Upper lobe of left lung (tissue), 6 donors: ENCODE data around the gene UGT1A5. TPM values are rescaled to one million over a fixed set of nuclear protein-coding genes. Genes with fewer than 3 reads are reported as not detected.
"Not testable (repeated sequence)": the region's sequence is repeated elsewhere in the genome, so short reads cannot be mapped to it uniquely, and the experiment has no call there.

Experiments used
- ATAC-seq, 2 donors: fragments of 200-7000 bp; cut with Tn5 transposase; one replicate each; pipeline ENCODE4 v1.9.1; 2022; ENCODE audit warnings: mild to moderate bottlenecking in 2 of 2, moderate library complexity in 2 of 2; ENCODE audit not compliant: low FRiP score in 2 of 2
- DNase-seq, 2 donors: peaks; one replicate each; pipeline ENCODE4 v3.0.0-alpha.2; 2019 to 2020
- H3K27ac ChIP-seq, 4 donors: fragments of 200-600 bp; sonication (generic); one replicate each; pipeline ENCODE4 v1.5.1; 2016 to 2019
- H3K27me3 ChIP-seq, 4 donors: fragments of 200-600 bp; sonication (generic); one replicate each; pipeline ENCODE4 v1.5.1; 2017 to 2019
- H3K36me3 ChIP-seq, 4 donors: fragments of 200-600 bp; sonication (generic); one replicate each; pipeline ENCODE4 v1.5.1; 2016 to 2019
- H3K4me1 ChIP-seq, 4 donors: fragments of 200-600 bp; sonication (generic); one replicate each; pipeline ENCODE4 v1.5.1; 2018 to 2019
- H3K4me3 ChIP-seq, 4 donors: fragments of 200-600 bp; sonication (generic); one replicate each; pipeline ENCODE4 v1.5.1; 2017 to 2019; ENCODE audit warnings: mild to moderate bottlenecking in 2 of 4, moderate library complexity in 1 of 4
- H3K9me3 ChIP-seq, 4 donors: fragments of 200-600 bp; sonication (generic); one replicate each; pipeline ENCODE4 v1.5.1; 2018 to 2019
- EP300 ChIP-seq, 4 donors: sonication (generic); formaldehyde crosslinking; IDR thresholded peaks; one replicate each; pipeline ENCODE4 v1.5.1; 2017; ENCODE audit warnings: antibody characterized with exemption in 4 of 4, control low read depth in 2 of 4
- POLR2A ChIP-seq, 4 donors: fragments of 450-650 bp; IDR thresholded peaks; one replicate each; pipeline ENCODE4 v1.5.1; 2016 to 2017; ENCODE audit warnings: antibody characterized with exemption in 4 of 4, mild to moderate bottlenecking in 2 of 4
- POLR2AphosphoS5 ChIP-seq, 2 donors: sonication (generic); formaldehyde crosslinking; IDR thresholded peaks; one replicate each; pipeline ENCODE4 v1.5.1; 2017; ENCODE audit warnings: antibody characterized with exemption in 2 of 2
- WGBS, 2 donors: methylation state at CpG; one replicate each; pipeline ENCODE4 v1.1.5; 2017 to 2018; 5-methylcytosine and 5-hydroxymethylcytosine counted together
- total RNA-seq, 6 donors: library from RNA; depleted of rRNA in 4 of 6; stranded (reverse); fragments of >200 nt in 4 of 6; gene quantifications; one replicate each; pipeline versions ENCODE4 v1.1.0 to v1.2.1, GENCODE V29; 2016 to 2021
- TF ChIP-seq, protein P1 (sequence below), 6 experiments: fragments of 450-650 bp in 4 of 6; fragments of 200-600 bp in 2 of 6; sonication (generic) in 2 of 6; IDR thresholded peaks; one replicate each; pipeline ENCODE4 v1.5.1; 2016 to 2019; ENCODE audit warnings: antibody characterized with exemption in 6 of 6
- donor health status: DM: no; HTN: no; CAD: no; lungs with moderate emphysema.
- donor health status: DM: no; HTN: yes; CAD: no; lungs with severe emphysema.

Gene UGT1A5
- total RNA-seq, 6 donors from 2014 or later = 1.0 TPM; not detected in 5

DNA sequence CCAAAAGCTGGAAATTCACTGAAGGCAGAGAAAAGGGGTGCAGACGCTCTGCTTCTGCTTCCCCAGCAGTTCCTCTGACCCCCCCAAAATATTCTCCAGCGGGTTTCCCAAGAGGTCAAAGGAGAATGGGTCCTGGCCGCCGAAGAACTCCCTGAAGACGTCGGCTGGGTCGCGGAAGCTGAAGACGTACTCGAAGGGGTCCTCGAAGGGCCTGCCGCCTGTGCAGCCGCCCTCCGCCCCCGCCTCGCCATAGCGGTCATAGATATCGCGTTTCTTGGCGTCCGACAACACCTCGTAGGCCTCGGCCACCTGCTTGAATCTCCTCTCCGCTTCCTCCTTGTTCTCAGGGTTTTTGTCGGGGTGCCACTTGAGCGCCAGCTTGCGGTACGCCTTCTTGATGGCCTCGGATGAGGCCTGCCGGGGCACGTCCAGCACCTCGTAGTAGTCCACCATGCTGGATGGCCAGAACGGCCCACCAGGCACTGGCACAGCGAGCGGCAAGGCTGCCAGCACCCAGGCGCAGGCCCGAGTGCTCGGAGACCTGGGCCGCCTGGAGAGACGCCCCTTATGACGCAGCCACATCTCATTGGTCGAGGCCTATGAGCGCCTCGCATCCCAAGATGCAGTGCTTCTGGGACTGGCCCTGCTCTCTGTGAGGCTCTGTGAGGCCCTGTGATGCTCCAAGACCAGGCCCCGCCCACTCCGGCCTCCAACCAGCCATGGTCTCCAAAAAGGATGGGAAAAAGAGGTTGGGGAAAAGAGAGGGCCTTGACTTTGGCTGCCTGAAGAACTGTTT, 31.0 kb downstream of the UGT1A5 start:
- Histone ChIP-seq H3K27ac (no peak overlapping the region), H3K36me3 (no peaks in the 10 kb centered on the region), H3K4me1 (no peaks in the 10 kb centered on the region), H3K27me3 (no peaks in the 10 kb centered on the region), H3K9me3 (no peaks in the 10 kb centered on the region), H3K4me3 (no peak overlapping the region)
- DNase-seq (peak in 1 of 2 donors; percentile 79), ATAC-seq (no peak)
- TF ChIP-seq POLR2AphosphoS5 (IDR thresholded peaks at IDR 0.05) (no peak), POLR2A (IDR thresholded peaks at IDR 0.05) (no peak), EP300 (IDR thresholded peaks at IDR 0.05) (no peak)
- TF ChIP-seq, protein P1, sequence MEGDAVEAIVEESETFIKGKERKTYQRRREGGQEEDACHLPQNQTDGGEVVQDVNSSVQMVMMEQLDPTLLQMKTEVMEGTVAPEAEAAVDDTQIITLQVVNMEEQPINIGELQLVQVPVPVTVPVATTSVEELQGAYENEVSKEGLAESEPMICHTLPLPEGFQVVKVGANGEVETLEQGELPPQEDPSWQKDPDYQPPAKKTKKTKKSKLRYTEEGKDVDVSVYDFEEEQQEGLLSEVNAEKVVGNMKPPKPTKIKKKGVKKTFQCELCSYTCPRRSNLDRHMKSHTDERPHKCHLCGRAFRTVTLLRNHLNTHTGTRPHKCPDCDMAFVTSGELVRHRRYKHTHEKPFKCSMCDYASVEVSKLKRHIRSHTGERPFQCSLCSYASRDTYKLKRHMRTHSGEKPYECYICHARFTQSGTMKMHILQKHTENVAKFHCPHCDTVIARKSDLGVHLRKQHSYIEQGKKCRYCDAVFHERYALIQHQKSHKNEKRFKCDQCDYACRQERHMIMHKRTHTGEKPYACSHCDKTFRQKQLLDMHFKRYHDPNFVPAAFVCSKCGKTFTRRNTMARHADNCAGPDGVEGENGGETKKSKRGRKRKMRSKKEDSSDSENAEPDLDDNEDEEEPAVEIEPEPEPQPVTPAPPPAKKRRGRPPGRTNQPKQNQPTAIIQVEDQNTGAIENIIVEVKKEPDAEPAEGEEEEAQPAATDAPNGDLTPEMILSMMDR (IDR thresholded peaks at IDR 0.05) = no peak
- 87 to 96% methylated on average over 30 to 46 of the region's 46 CpGs for WGBS, 2 donors

DNA sequence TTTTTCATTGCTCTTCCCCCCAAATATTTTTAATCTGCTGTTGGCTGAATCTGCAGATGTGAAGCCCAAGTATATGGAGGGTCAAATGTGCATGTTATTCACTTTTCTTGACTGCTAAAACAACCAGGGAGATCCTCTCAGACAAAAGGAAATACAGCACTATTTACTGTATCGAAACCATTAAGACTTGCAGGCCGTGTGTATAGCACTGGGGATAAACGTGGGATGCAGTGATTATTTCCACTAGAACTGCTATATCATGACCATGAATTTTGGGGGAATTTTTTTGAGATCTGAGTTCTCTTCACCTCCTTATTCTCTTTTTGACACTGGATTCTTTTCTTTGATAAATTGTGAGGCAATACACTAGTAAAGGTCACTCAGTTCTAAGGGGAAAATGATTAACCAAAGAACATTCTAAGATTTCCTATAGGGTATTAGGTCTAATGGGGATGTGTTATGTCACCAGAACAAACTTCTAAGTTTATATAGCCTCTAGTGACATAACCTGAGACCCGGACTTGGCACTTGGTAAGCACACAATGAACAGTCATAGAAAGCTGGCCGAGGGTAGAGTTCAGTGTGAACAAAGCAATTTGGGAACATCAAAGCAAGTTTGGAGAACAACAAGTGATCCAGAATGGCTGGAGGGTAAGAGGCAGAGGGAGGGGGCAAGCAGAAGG, 32.5 kb downstream of the UGT1A5 start:
- H3K27me3 ChIP-seq = no peaks in the 10 kb centered on the region
- no peak for DNase-seq
- TF ChIP-seq EP300 (IDR thresholded peaks at IDR 0.05) = no peak
- no peak for TF ChIP-seq POLR2AphosphoS5 (IDR thresholded peaks at IDR 0.05)
- TF ChIP-seq, protein P1 (IDR thresholded peaks at IDR 0.05) = no peak
- no peak for TF ChIP-seq POLR2A (IDR thresholded peaks at IDR 0.05)

DNA sequence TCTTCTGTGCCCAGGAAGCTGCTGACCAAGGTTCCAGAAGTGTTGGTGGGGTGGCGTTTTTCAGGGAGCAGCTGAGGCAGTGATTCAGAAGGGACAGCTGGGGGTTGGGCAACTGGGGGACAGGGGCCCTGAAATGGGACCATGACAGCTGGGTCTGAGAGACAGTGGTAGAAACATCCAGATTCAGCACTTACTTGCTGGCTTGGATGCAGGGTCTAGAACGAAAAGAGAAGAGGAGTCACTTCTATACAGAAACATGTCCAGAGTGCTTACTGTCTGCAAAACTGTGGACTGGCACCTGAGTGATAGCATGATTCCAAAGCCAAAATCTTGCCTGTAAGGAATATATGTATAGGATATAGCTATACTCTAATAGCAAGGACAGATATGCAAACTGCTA, 33.1 kb downstream of the UGT1A5 start:
- not testable (repeated sequence) for H3K9me3 ChIP-seq, ATAC-seq, H3K36me3 ChIP-seq, H3K27ac ChIP-seq, H3K27me3 ChIP-seq, H3K4me3 ChIP-seq, DNase-seq, H3K4me1 ChIP-seq
- 70 to 93% methylated on average over 2 of the region's 2 CpGs for WGBS, 2 donors

More for the DNA sequence above, 32.5 kb downstream of the UGT1A5 start:
- H3K4me1 ChIP-seq = no peaks in the 10 kb centered on the region
- H3K4me3 ChIP-seq = no peak overlapping the region
- no peaks in the 10 kb centered on the region for H3K36me3 ChIP-seq
- ATAC-seq = no peak
- no peak overlapping the region for H3K27ac ChIP-seq
- no peaks in the 10 kb centered on the region for H3K9me3 ChIP-seq
- WGBS, 2 donors = 77 to 78% methylated on average over 5 of the region's 5 CpGs

DNA sequence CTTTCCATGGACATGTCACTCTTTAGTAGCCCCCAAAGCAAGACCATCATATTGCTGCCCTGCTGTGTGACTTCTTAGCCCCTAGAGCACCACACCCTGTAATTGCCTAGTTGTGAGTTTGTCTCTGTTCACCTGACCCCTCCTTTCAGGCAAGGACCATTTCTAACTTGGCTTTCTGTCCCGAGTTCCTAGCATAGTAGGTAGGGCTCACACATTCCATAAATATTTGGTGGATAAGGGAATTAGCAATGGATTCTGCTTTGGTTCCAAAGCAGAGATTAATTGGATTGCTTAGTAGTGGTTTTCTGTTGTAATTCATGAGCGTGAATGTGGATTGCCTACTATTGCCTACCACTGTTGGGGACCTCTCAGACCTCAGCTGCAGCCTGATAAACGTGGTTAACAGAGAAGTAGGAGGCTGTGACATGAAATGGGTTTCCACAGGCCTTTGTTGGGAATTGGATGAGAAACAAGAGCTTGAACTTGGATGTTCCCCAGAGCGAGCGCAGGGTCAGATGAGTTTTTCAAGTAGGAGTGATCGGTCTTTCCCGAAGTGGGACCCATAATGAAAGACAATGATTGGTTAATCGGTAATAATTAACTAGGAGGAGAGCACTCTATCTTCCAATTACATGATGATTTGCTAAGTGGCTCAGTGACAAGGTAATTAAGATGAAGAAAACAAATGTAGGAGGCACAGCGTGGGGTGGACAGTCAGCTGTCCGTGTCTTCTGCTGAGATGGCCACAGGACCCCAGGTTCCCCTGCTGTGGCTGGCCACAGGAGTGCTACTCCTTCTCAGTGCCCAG, 34.0 kb downstream of the UGT1A5 start:
- H3K36me3 ChIP-seq = no peaks in the 10 kb centered on the region
- no peak overlapping the region for H3K4me3 ChIP-seq
- no peaks in the 10 kb centered on the region for H3K27me3 ChIP-seq
- DNase-seq (no peak), ATAC-seq (no peak)
- WGBS, 2 donors = 74 to 75% methylated on average over 10 of the region's 10 CpGs
- TF ChIP-seq EP300 (IDR thresholded peaks at IDR 0.05) = no peak
- TF ChIP-seq POLR2A (IDR thresholded peaks at IDR 0.05) = no peak
- TF ChIP-seq POLR2AphosphoS5 (IDR thresholded peaks at IDR 0.05) = no peak
- TF ChIP-seq, protein P1 (IDR thresholded peaks at IDR 0.05) = no peak
- H3K4me1 ChIP-seq = no peaks in the 10 kb centered on the region
- no peak overlapping the region for H3K27ac ChIP-seq
- no peaks in the 10 kb centered on the region for H3K9me3 ChIP-seq

DNA sequence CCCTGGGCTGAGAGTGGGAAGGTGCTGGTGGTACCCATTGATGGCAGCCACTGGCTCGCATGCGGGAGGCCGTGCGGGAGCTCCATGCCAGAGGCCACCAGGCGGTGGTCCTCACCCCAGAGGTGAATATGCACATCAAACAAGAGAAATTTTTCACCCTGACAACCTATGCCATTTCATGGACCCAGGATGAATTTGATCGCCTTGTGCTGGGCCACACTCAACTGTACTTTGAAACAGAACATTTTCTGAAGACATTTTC, 34.5 kb downstream of the UGT1A5 start:
- peak in 1 of 2 donors; percentile 28 for ATAC-seq
- Histone ChIP-seq H3K27ac (no peak overlapping the region), H3K4me3 (no peak overlapping the region), H3K9me3 (no peaks in the 10 kb centered on the region), H3K4me1 (no peaks in the 10 kb centered on the region), H3K36me3 (no peaks in the 10 kb centered on the region), H3K27me3 (no peaks in the 10 kb centered on the region)
- TF ChIP-seq, protein P1 (IDR thresholded peaks at IDR 0.05) = no peak
- TF ChIP-seq POLR2AphosphoS5 (IDR thresholded peaks at IDR 0.05) (no peak), POLR2A (IDR thresholded peaks at IDR 0.05) (no peak), EP300 (IDR thresholded peaks at IDR 0.05) (no peak)
- peak in 1 of 2 donors; percentile 41 for DNase-seq
- WGBS, 2 donors = 92 to 93% methylated on average over 6 of the region's 6 CpGs

DNA sequence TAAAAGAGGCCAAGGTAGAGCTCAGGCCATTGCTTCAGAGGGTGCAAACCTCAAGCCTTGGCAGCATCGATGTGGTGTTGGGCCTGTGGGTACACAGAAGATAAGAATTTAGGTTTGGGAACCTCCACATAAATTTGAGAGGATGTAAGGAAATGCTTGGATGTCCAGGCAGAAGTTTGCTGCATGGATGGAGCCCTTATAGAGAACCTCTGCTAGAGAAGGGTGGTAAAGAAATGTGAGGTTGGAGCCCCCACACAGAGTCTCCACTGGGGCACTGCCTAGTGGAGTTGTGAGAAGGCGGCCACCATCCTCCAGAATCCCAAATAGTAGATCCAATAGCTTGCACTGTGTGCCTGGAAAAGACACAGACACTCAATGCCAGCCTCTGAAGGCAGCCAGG, 38.0 kb downstream of the UGT1A5 start:
- H3K36me3 ChIP-seq, DNase-seq, H3K9me3 ChIP-seq, H3K27ac ChIP-seq, H3K4me3 ChIP-seq, ATAC-seq, H3K4me1 ChIP-seq, H3K27me3 ChIP-seq: not testable (repeated sequence)
- 75 to 91% methylated on average over 2 of the region's 2 CpGs for WGBS, 2 donors

DNA sequence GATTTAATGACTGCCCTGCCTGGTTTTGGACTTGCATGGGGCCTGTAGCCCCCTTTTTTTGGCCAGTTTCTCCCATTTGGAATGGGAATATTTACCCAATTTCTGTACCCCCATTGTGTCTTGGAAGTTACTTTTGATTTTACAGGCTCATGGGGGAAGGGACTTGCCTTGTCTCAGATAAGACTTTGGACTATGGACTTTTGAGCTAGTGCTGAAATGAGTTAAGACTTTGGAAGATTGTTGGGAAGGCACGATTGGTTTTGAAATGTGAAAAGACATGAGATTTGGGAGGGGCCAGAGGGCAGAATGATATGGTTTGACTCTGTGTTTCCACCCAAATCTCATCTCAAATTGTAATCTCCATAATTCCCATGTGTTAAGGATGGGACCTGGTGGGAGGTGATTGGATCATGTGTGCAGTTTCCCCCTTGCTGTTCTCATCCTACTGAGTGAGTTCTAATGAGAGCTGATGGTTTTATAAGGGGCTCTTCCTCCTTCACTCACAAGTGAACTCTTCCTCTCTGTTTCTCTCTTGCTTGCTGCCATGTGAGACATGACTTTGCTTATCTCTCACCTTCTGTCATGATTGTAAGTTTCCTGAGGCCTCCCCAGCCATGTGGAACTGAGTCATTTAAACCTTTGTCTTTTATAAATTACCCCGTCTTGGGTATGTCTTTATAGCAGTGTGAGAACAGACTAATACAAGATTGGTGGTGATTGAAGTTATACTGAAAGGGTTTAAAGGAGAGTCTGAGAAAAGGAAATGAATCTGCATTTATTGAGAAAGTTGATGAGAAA, 38.7 kb downstream of the UGT1A5 start:
- not testable (repeated sequence) for ATAC-seq, H3K27ac ChIP-seq, H3K36me3 ChIP-seq, H3K4me3 ChIP-seq, H3K4me1 ChIP-seq, H3K27me3 ChIP-seq, H3K9me3 ChIP-seq, DNase-seq
- 72 to 84% methylated on average over 2 of the region's 2 CpGs for WGBS, 2 donors
